Activated T-cell treated with anti-CD3 and anti-CD28 coated beads for 4 hours (primary cell): ENCODE measurements around the gene ANTXR1.

Experiments used
- DNase-seq: peaks from one replicate; pipeline ENCODE4 v3.0.0-alpha.2; 2020

The ANTXR1 gene

DNA sequence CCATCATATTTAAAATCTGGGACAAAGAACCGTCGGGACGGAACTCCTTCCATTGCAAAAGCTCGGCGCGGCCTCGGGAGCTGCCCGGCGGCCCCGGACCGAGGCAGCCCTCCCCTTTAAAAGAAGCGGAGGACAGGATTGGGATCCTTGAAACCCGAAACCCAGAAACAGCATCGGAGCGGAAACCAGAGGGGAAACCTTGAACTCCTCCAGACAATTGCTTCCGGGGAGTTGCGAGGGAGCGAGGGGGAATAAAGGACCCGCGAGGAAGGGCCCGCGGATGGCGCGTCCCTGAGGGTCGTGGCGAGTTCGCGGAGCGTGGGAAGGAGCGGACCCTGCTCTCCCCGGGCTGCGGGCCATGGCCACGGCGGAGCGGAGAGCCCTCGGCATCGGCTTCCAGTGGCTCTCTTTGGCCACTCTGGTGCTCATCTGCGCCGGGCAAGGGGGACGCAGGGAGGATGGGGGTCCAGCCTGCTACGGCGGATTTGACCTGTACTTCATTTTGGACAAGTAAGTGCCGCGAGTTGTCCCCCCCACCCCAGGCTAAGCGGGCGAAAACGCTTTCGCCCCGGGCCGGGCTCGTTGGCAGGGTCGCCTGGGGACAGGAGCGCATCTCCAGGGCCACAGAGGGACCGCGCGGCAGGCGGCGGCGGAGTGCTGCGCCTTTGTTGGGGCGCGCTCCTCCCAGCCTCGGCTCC is at the start of gene ANTXR1:
TSS of gene ANTXR1 (plus strand) at position 38 of the 698 bp plus-strand sequence. CDS start at position 359, 321 bp downstream.
- no peak for DNase-seq

DNA sequence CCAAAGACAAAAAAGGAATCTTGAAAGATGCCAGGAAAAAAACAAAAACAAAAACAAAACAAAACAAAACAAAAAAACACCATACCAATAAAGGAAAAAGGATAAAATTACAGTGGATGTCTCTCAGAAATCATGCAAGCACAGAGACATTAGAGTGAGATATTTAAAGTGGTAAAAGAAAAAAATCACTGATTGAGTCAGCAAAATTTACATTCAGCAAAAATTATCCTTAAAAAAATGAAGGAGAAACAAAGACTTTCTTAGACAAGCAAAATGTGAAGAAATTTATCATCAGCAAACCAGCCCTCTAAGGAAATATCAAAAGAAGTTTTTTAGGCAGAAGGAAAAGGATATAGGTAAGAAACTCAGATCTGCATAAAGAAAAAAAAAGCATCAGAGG is 48.7 kb upstream of the ANTXR1 start:
- DNase-seq: no peak

DNA sequence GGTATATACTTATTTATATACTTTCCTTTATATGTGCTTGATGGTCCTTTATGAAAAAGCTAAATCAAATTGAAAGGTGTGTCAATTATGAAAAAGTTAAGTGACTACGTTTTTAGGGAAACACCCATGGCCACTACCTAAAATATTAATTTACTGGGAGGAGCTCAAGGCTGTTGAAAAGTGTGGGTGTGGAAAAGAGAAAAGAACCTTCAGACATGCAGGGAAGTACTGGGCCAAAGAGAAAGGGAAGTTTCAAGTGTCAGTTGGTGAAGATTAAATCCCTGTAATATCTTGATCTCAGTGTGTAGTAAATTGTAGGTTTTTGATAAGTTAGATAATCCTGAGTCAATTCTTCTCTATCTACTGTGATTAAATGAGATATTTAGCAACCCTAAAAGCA is 44.8 kb upstream of the ANTXR1 start:
- no peak for DNase-seq

DNA sequence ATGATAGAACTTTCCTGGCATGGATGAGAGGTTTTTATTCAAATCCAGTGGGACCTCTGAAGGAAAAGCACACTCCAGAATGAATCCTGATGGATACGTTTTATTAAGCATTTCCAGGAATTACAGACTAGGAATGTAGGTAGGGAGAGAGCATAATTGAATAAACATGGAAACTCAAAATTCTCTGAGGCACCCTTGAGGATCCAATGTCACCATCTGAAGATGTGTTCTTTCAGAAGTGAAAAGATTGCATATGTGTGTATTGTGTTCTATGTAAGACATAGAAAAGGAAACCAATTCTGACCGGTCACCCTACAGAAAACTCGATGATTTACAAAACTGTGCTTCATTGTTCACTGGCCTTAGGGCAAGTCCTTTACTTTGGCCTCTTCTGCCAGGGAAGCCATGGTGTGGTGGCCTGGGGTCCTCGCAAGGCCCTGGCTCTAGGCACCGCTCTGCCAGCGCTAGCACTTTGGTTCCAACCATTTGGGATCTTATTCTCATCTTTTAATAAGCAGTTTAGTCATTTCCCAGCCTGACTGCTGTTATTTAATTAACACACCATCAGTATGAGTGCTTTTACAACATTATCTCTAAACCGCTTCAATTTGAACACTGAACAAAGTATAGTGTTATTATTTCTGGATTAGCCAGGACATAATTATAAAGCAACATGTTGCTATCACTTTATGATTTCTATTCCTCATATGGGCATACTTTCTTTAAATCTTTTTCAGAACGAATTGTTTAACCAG is 43.1 kb upstream of the ANTXR1 start:
- DNase-seq: no peak

DNA sequence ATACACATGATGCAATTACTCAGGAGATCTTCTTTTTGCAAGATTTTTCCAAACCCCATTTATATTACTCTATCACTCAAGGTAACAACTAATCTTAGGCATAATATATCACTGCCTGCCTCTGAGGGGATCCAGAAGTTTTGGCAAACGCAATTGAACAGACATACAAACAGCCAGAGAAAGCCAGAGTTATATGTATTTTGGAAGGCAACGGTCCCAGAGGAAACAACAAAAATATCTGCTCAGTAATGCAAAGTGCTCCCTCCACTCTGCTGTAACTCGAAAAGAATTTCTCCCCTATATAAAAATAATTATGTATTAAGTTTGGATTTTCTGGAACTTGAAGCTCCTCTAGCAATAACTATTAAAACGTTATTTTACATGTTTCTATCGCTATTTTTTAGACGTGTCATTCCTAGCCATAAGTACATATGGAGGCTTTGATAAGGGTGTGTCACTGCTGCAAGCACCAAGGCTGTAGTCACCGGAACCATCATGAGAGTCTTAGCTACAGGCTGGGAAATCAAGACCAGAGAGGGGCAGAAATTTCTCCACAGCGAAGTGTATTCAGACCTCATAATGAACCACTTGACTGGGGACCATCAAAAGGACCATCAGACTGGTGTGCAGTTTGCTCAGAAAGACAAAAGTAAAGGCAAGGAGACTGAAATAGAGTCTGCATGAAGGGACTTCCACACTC is 42.3 kb upstream of the ANTXR1 start:
- DNase-seq: no peak

DNA sequence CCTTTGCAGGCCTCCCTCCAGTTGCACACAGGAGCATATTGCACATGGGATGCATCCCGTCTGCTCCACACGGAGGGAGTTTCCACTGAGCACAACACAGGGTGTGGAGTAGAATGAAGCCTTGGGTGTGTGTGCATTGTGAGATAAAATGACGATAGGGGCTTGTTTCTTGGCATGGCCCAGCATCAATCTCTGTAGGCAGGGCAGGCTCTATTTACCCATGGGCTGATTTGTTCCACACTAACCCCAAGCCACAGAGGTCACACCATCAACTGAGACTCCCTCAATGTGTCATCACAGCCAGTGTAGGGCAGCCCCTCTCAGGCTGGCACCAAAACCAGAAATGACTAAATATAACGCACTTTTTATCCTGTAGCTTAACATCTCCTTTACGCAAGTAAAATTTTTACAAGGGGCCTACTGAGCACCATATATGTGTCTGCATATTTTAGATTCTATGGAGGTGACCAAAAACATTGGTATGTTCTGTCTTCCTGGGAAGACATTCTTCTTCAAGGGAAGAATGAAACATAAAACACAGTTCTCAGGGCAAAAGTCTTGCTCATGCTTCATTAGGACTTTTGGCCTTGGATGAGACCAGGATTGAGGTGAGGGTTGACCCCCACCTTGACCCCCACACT is 41.3 kb upstream of the ANTXR1 start:
- DNase-seq: no peak

DNA sequence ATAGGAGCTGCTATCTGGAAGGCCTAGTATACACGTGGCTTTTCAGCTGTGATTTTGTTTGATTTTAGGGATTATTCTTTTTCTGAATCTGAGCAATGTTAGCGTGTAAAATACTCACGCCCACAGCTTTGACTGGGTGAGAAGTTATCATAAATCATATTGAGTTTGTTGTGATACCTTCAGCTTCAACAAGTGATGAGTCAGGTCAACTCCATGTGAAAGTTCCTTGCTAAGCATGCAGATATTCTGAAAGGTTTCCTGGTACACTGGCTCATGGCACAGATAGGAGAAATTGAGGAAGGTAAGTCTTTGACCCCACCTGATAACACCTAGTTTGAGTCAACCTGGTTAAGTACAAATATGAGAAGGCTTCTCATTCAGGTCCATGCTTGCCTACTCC is 38.7 kb upstream of the ANTXR1 start, which contains the start of gene GKN1:
TSS of gene GKN1 (plus strand) at position 386 of the 400 bp plus-strand sequence. CDS start 42 bp downstream, outside the sequence.
- DNase-seq: no peak

DNA sequence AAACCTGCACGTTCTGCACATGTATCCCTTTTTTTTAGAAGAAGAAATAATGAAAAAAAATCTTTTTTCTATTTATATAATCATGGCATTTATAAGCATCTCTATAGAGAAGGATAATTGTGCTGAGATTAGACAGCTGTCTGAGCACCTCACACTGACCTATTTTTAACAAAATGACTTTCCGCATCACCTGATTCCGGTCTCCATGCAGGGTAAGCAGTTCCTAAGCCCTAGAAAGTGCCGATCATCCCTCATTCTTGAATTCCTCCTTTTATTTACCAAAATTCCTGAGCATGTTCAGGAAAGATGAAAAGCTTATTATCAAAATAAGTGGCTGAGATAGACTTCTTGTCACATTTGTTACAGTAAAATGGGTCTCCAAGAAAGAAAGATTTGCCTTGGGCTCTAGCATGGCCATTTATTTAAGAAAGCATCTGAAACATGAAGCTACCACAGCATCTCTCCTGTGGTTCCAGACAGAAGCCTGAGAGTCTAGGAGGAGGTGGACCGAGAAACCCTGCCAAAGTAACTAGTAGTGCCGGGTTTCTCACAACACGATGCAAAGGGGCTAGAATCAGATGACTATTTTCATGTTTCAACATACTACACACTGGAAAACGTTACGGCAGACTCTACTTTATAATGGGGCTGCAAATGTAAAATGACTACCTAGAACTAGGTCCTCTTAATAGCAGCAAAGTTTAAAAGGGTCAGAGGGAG is 37.9 kb upstream of the ANTXR1 start:
- DNase-seq: no peak

DNA sequence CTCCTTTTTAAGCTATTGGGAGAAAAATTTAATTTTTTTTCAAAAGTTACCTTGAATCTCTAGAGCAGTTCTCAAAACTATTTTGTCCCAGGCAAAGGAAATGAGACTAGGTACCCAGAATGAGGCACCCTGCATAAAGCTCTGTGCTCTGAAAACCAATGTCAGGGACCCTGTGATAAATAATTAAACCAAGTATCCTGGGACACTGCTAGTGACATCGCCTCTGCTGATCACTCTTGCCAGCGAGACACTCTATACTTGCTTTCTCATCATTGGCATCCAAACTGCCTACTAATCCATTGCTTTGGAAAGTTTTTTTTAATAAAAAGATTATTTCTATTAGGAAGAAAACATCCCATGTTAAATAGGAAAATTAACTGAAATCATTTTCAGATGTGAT is 37.1 kb upstream of the ANTXR1 start:
- DNase-seq: no peak

DNA sequence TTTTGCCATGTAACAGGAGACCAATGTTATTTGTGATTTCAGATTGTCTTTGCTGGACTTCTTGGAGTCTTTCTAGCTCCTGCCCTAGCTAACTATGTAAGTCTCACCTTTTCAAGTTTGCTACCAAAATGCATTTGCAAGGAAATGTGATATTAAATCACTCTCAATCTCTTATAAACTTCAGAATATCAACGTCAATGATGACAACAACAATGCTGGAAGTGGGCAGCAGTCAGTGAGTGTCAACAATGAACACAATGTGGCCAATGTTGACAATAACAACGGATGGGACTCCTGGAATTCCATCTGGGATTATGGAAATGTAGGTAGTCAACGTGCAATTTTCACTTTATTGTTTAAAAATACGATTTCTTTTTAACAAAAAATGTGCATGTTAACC is 35.5 kb upstream of the ANTXR1 start:
- DNase-seq: no peak

DNA sequence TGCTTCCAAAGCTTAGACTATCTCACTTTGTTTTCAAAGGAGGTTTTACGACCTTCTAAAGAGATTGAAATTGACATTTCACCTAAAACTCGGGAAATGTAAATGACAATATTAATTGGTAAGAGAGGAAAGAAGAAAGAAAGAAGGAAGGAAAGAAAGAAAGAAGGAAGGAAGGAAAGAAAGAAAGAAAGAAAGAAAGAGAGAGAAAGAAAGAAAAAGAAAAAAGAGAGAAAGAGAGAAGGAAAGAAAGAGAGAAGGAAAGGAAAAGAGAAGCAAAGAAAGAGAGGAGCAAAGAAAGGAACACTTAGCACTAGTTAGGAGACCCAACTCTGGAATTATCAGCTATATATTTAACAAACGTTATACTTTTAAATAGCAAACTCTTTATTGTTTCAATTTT is 34.9 kb upstream of the ANTXR1 start:
- no peak for DNase-seq

DNA sequence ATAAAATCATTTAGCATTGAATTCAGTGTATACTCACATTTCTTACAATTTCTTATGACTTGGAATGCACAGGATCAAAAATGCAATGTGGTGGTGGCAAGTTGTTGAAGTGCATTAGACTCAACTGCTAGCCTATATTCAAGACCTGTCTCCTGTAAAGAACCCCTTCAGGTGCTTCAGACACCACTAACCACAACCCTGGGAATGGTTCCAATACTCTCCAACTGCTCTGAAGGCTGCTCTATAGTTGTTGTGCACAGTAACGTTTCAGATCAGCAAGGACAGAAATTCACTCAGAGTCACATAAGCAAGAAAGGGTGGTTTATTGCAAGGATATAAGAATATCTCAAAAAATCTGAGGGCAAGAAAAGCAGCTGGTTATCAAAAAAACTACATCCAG is 32.0 kb upstream of the ANTXR1 start:
- no peak for DNase-seq

DNA sequence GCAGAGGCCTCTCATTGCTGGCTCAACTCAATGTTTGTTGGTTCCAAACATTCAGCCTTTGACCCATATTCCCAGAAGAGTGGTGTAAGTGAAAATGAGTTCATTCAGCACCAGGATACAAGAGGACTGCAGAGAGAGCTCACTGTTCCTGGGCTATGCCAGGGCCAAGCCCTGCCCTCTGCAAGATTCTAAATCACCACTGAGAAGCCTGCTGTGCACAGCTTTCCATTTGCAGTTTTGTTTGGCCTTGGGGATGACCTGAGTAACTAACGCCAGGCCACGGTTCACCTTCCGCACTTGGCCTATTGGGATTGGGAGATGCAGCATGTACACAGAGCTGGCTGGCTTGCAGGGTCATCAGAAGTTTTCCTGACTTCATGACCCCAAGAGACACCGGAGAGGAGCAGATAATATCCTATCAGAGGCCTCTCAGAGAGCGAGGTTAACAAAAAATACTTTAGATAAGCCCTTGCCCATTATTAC is 25.9 kb upstream of the ANTXR1 start:
- DNase-seq: no peak

DNA sequence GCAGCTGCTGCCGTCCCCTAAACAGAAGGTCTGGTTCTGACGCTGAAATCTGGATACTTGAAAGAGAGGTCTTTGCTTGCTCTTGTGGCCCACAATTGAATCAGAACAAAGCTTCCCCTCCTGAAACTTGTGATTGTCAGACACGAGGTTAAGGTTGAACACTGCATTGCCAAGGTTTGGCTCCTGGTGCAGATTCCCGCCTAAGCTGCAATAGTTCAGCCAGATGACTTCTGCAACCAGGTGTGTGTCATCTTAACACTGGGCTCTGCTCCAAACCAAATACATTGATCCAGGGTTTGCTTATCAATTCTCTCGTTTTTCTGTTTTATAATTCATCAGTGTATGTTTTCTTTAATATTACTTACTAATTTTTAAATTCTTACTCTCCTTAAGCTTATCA is 23.9 kb upstream of the ANTXR1 start:
- DNase-seq: no peak

DNA sequence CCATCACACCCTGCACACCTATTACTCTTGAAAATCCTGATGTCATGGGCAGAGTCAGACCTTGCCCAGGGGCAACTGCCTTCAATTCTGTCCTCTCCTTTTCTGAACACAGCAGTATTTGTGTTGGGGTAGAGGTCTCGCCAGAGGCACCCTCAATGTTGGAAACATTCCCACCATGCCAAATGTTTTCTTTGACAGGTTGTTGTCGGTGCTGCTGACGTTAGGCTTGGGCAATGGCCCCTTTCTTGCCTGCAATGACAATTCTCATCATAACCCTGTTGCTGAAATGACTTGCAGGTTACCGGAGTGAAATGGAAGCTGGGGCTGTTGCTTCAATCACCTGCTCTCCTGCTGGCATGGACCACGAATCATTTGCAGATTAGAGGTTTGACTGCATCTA is 20.6 kb upstream of the ANTXR1 start:
- DNase-seq: no peak

DNA sequence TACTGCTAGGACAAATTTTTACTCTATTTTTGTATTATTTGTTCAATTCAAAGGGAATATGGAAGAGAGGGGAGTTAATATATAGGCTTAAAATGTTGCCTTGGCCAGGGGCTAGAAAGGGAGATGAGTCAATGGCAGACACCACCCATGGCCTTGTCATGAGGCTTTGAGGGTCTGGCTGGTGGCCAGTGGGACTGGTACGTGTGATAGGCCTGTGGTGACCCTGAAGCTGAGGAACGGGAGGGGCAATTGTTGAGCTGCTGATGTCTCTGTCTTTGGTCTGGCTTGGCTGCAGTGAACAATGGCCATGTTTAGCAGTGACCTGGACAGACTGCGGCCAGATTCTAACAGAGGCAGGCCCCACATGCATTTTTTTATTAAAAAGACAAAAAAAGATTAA is 20.0 kb upstream of the ANTXR1 start:
- no peak for DNase-seq

DNA sequence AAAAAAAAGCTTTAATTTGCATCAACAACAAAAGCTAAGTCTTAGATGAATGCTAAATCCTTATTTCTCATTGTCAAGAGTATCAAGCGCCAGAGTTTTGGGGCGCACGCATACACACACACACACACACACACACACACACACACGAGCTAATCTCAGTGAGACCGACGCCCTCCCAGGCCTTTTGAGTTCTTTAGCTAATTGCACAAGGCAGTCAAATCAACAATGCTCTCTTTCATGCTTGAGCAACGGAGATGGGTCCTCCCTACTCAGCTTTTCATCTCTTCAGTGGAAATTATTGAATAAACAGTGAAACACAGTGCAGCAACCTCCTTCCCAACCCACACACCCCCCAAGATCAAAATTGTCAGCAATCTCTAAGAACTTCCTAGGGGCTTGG is 19.3 kb upstream of the ANTXR1 start:
- no peak for DNase-seq

DNA sequence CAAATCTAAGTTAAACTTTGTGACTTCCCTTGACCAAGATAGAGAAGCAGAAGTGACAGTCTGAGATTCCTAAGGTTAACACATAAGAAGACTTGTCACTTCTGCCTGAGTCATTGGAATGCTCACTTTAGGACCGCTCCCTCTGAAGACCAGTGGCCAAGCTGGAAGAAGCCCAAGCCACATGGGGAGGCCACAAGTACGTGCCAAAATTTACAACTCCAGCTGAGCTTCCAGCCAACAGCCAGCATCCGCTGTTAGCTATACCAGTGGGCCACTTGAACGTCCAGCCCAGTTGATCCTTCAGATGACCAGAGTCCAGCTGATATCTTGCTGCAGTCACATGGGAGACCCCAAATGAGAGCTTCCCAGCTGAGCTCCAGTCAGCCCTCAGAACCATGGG is 18.1 kb upstream of the ANTXR1 start:
- DNase-seq: no peak

DNA sequence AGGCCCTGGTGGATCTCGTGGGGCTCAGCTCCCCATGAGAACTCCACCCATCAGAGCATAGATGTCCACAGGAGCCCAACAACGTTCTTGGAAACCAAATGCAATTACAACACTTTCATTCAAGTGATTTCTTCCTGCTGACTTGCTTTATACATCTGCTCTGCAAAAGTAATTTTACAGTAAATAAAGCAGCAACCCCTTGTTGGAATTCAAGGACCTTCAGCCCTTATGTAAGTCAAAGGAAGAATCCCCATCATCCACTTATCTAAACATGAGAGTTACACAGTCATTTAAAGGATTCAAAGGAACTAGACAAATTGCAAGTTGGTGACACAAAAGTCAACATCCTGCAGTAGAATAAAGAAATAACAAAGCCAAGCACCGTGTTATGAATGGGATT is 17.1 kb upstream of the ANTXR1 start:
- DNase-seq: no peak

DNA sequence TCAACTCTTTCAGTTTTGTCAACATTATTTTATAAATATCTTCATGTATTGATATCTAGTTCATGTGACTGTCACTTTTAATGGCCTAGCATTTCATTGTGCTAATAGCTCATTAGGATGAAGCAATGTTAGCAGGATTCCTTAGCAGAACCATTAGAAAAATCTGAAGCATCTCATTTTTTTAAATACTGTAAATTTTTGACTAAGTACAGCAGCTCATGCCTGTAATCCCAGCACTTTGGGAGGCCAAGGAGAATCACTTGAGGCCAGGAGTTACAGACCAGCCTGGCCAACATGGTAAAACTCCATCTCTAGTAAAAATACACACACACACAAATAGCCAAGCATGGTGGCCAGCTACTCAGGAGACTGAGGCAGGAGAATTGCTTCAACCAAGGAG is 15.6 kb upstream of the ANTXR1 start:
- DNase-seq: no peak

DNA sequence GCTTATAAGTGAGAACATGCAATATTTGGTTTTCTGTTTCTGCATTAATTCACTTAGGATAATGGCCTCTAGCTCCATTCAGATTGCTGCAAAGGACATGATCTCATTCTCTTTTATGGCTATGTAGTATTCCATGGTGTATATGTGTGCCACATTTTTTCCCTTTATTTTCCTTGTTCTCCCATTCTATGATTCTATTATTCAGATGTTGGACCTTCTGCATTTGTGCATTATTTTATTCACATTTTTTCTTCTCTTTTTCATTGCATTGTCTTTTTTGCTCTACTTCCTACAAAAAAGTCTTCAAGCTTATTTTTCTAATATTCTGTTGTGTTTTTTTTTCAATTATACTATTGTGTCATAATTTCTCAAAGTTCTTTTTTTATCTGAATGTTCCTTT is 11.1 kb upstream of the ANTXR1 start:
- no peak for DNase-seq

DNA sequence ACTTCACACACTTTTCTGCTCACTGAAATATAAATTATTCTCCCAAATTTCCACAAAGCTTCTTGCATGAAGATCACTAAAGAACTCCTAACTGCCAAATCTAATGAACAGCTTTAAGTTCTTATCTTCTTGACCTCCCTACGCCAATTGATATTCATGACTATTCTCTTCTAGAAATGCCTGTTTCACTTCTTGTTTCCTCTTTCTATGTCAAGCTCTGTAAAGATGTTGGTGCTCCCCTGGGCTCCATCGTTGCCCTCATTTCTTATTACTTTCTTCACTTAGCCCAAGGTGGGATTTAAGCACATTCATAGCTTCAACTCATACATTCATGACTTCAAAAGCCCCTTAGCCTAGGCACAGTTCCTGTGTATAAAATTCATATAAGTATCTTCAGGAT is 9.2 kb upstream of the ANTXR1 start:
- no peak for DNase-seq

DNA sequence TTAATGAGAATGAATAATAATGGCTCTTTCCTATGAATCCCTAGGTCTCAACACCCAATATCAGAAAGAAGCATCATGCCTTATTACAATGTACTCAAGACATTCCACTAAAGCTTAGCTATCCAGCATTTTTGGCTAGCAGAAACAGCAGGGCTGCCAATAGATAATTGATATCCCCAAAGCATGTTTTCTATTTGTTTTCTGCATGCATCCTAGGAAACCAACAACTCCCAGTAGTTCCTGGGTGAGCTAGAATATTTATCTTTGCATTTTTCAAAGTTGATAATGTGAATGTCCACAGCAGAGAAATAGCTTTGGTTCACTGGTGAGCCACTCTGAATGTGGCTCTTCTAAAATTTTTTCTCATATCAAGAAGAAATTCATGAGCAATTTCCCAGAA is 5.8 kb upstream of the ANTXR1 start:
- no peak for DNase-seq
